Erythroblast (primary cell): ENCODE measurements around the gene NUDT16L1.

Source experiments
- DNase-seq, 2 experiments: peaks; one replicate each; lab custom pipeline; 2025; lab: John Stamatoyannopoulos, UW
- GATA1 ChIP-seq: IDR thresholded peaks from 2 replicates; pipeline ENCODE4 v1.6.1; 2011; ENCODE audit warnings: low read depth, mild to moderate bottlenecking, control low read depth, low read length, moderate library complexity
- POLR2A ChIP-seq: IDR thresholded peaks from 2 replicates; pipeline ENCODE4 v1.6.1; 2011; ENCODE audit warnings: mild to moderate bottlenecking, low read length

Gene NUDT16L1

DNA sequence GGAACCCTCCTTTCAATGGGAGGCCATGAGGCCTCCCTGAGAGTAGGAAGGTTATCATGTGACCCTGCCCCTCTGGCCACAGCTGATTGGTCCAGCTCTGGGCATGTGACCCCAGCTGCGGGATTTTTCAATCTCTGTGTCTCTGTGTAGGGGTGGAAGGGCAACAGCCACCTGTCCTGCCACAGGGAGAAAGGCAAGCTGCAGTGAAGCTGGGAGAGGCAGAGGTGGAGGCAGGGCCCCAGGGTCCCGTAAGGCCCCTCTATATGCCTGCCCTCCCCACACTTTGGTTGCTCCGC, 51.9 kb downstream of the NUDT16L1 start:
- TF ChIP-seq GATA1 (no peak), POLR2A (no peak)
- DNase-seq, result no peak
